Spleen (tissue), 11 donors: ENCODE results near the gene C2orf15. TPM values are rescaled to one million over a fixed set of nuclear protein-coding genes. Genes with fewer than 3 reads are reported as not detected.

ENCODE experiments used
- DNase-seq: peaks from one replicate; pipeline ENCODE4 v3.0.0-alpha.2; 2020
- H3K27ac ChIP-seq, 8 donors: fragments of 200-600 bp; sonication (generic) in 7 of 8; 1 replicate in 4 of 8; 2 replicates in 4 of 8; pipeline versions ENCODE4 v1.5.0 to v1.8.0; 2016 to 2021; ENCODE audit warnings: inconsistent platforms in 4 of 8, mild to moderate bottlenecking in 4 of 8, moderate library complexity in 1 of 8
- H3K27me3 ChIP-seq, 7 donors: fragments of 200-600 bp; sonication (generic) in 6 of 7; replicated peaks in 1 of 7; 1 replicate in 4 of 7; 2 replicates in 3 of 7; pipeline versions ENCODE4 v1.5.0 to v1.8.0; 2016 to 2021; ENCODE audit warnings: inconsistent platforms in 3 of 7, mild to moderate bottlenecking in 1 of 7
- H3K36me3 ChIP-seq, 6 donors: fragments of 200-600 bp; sonication (generic) in 5 of 6; 1 replicate in 4 of 6; 2 replicates in 2 of 6; pipeline versions ENCODE4 v1.5.0 to v1.8.0; 2016 to 2021; ENCODE audit warnings: inconsistent platforms in 2 of 6
- H3K4me1 ChIP-seq, 6 donors: fragments of 200-600 bp; sonication (generic) in 5 of 6; 1 replicate in 3 of 6; 2 replicates in 3 of 6; pipeline versions ENCODE4 v1.5.0 to v1.8.0; 2016 to 2021; ENCODE audit warnings: inconsistent platforms in 3 of 6
- H3K4me3 ChIP-seq, 8 donors: fragments of 200-600 bp; sonication (generic) in 7 of 8; 1 replicate in 4 of 8; 2 replicates in 4 of 8; pipeline versions ENCODE4 v1.5.0 to v1.8.0; 2016 to 2021; ENCODE audit warnings: inconsistent platforms in 4 of 8, mild to moderate bottlenecking in 4 of 8, moderate library complexity in 2 of 8
- H3K9me3 ChIP-seq, 8 donors: fragments of 200-600 bp; sonication (generic) in 7 of 8; 1 replicate in 4 of 8; 2 replicates in 4 of 8; pipeline versions ENCODE4 v1.5.0 to v1.8.0; 2016 to 2021; ENCODE audit warnings: inconsistent platforms in 4 of 8
- POLR2A ChIP-seq, 3 donors: fragments of 450-650 bp; IDR thresholded peaks; one replicate each; pipeline ENCODE4 v1.5.1; 2017; ENCODE audit warnings: antibody characterized with exemption in 3 of 3, mild to moderate bottlenecking in 1 of 3
- POLR2AphosphoS5 ChIP-seq, 3 donors: sonication (generic); formaldehyde crosslinking; IDR thresholded peaks; one replicate each; pipeline ENCODE4 v1.5.1; 2017; ENCODE audit warnings: antibody characterized with exemption in 3 of 3
- WGBS, 5 donors: extraction: QIAGEN DNeasy Blood & Tissue Kit in 3 of 5; methylation state at CpG; one replicate each; pipeline versions ENCODE4 v1.1.5 to v1.1.7; 2013 to 2018; 5-methylcytosine and 5-hydroxymethylcytosine counted together
- intact Hi-C: fragments of 100-400 bp; cut with DNase I; formaldehyde crosslinking; loops from one replicate; pipeline ENCODE4 v1.15.0; 2023; ENCODE audit warnings: low total_unique reads
- polyA plus RNA-seq, 3 donors: library from polyadenylated mRNA; stranded (reverse); fragments of 200-250 nt; gene quantifications; one replicate each; pipeline ENCODE4 v1.2.1, GENCODE V29; 2013
- small RNA-seq, 4 donors: library from RNA; depleted of rRNA; stranded (forward); fragments of <200 nt; gene quantifications; one replicate each; pipeline ENCODE3, GENCODE V24; 2016
- total RNA-seq, 7 donors: library from RNA; depleted of rRNA in 3 of 7; stranded (reverse); fragments of >200 nt in 3 of 7; fragmentation: NEBNext Ultra II Directional in 4 of 7; extraction: Animal tissue kit (Norgen Biotek cat#: 25700) in 4 of 7; gene quantifications; one replicate each; pipeline versions ENCODE4 v1.1.0 to v1.2.1, GENCODE V29; 2016 to 2021
- TF ChIP-seq, protein P1 (sequence below), 11 experiments: fragments of 200-600 bp in 7 of 11; fragments of 450-650 bp in 4 of 11; sonication (generic) in 4 of 11; IDR thresholded peaks in 8 of 11; conservative IDR thresholded peaks in 3 of 11; 1 replicate in 7 of 11; 2 replicates in 4 of 11; pipeline versions ENCODE4 v1.4.0 to v1.8.0; 2016 to 2021; ENCODE audit warnings: antibody characterized with exemption in 11 of 11, inconsistent platforms in 4 of 11, mild to moderate bottlenecking in 1 of 11
- donor health status: healthy with polysubstance abuse.
- donor health status: DM: no; HTN: no; CAD: no; lungs with moderate emphysema.
- donor health status: DM: no; HTN: no; CAD: no.
- donor health status: Bipolar disorder and iron deficiency.
- donor health status: healthy.
- donor health status: DM: no; HTN: no; CAD: no.
- donor health status: DM: yes; HTN: yes; CAD: no.

The C2orf15 gene
- total and polyA plus RNA-seq, 10 donors = 0.52 to 2.4 (median 1.4) TPM

DNA sequence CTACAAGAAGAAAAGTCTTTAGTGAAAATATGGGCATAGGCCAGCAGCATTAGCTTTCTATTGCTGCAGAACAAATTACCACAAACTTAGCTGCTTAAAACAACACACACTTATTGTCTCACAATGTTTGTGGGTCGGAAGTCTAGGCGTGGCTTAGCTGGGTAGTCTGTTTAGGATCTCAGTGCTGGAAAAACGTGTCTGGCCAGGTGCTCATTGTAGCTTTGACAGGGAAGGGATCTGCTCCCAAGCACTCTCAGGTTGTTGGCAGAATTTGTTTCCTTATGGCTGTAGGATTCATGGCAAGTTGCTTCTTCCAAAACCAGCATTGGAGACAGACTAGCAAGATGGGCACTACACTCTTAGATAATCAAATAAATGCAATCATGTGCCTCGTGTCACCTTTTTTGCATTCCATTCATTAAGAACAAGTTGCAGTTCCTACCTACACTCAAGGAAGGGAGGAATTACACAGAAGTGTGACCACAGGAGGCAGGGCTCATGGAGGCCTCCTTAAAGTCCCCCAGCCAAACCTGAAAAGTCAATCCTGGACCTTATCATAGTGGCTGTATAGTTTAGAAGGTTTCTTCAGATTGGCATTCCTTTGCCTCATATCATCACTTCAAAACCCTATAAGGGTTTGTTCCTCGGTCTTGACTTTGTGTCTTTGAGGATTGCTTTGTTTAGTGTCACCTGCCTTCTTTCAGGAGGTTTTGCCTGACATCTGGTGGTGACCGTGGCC, 56.8 kb downstream of the C2orf15 start:
- peaks cover 0 to 68% (median 34%) of the 10 kb centered on the region in 6 donors for H3K36me3 ChIP-seq
- TF ChIP-seq POLR2A (IDR thresholded peaks at IDR 0.05) = no peak
- TF ChIP-seq, protein P1, sequence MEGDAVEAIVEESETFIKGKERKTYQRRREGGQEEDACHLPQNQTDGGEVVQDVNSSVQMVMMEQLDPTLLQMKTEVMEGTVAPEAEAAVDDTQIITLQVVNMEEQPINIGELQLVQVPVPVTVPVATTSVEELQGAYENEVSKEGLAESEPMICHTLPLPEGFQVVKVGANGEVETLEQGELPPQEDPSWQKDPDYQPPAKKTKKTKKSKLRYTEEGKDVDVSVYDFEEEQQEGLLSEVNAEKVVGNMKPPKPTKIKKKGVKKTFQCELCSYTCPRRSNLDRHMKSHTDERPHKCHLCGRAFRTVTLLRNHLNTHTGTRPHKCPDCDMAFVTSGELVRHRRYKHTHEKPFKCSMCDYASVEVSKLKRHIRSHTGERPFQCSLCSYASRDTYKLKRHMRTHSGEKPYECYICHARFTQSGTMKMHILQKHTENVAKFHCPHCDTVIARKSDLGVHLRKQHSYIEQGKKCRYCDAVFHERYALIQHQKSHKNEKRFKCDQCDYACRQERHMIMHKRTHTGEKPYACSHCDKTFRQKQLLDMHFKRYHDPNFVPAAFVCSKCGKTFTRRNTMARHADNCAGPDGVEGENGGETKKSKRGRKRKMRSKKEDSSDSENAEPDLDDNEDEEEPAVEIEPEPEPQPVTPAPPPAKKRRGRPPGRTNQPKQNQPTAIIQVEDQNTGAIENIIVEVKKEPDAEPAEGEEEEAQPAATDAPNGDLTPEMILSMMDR (IDR thresholded peaks at IDR 0.05 in 8 of 11, conservative IDR thresholded peaks at IDR 0.05 in 3 of 11) = no peak
- TF ChIP-seq POLR2AphosphoS5 (IDR thresholded peaks at IDR 0.05) = no peak
- no peak for DNase-seq
- H3K4me3 ChIP-seq = no peak overlapping the region
- H3K27ac ChIP-seq = no peak overlapping the region
- 91 to 94% (median 92%) methylated on average over 6 of the region's 6 CpGs for WGBS, 5 donors
- H3K4me1 ChIP-seq = no peaks in the 10 kb centered on the region
- no peaks in the 10 kb centered on the region for H3K27me3 ChIP-seq
- H3K9me3 ChIP-seq = no peaks in the 10 kb centered on the region
- intact Hi-C loops = no loop called here

GRCh38 chr2:99200076-99200800, 58.7 kb downstream of the C2orf15 start:
- Histone ChIP-seq H3K27ac (no peak overlapping the region), H3K9me3 (peaks cover 0 to 2% (median under 1%) of the 10 kb centered on the region in 8 donors), H3K36me3 (peaks cover 0 to 49% (median 24%) of the 10 kb centered on the region in 6 donors), H3K4me1 (no peaks in the 10 kb centered on the region), H3K27me3 (no peaks in the 10 kb centered on the region), H3K4me3 (no peak overlapping the region)
- intact Hi-C loops = no loop called here
- TF ChIP-seq POLR2AphosphoS5 (IDR thresholded peaks at IDR 0.05) (no peak), POLR2A (IDR thresholded peaks at IDR 0.05) (no peak)
- TF ChIP-seq, protein P1 (IDR thresholded peaks at IDR 0.05 in 8 of 11, conservative IDR thresholded peaks at IDR 0.05 in 3 of 11) = no peak
- 79 to 92% (median 91%) methylated on average over 7 of the region's 7 CpGs for WGBS, 5 donors
- DNase-seq = no peak

Small RNA genes within 50 kb of the gene (small RNA-seq; reads per million reads assigned to genes)
- gene AC092587.1 = 0 reads per million in 4 donors

Other genes with a start within 250 kb of the C2orf15 start
- gene CRACDL, start 205.5 kb upstream of the C2orf15 start, total RNA-seq = 1 to 10 TPM; 1.0 to 5.1 (median 2.1) TPM
- under 1 TPM; 0.52 to 0.77 (median 0.76) TPM for gene CRACDL, start 205.5 kb upstream of the C2orf15 start, polyA plus RNA-seq
- gene TSGA10, start 13.2 kb downstream of the C2orf15 start, total RNA-seq = 10 to 100 TPM in 3 of 7 donors, 1 to 10 TPM in 4; 6.8 to 14.0 (median 8.1) TPM
- 1 to 10 TPM; 2.5 to 4.6 (median 2.7) TPM for gene TSGA10, start 13.2 kb downstream of the C2orf15 start, polyA plus RNA-seq
- 10 to 100 TPM; 10.4 to 20.8 (median 15.6) TPM for gene LIPT1, start 13.3 kb downstream of the C2orf15 start, total RNA-seq
- gene LIPT1, start 13.3 kb downstream of the C2orf15 start, polyA plus RNA-seq = 10 to 100 TPM; 12.0 to 20.3 (median 17.6) TPM
- gene MITD1, start 39.4 kb downstream of the C2orf15 start, total RNA-seq = 10 to 100 TPM; 30.4 to 66.4 (median 37.1) TPM
- gene MITD1, start 39.4 kb downstream of the C2orf15 start, polyA plus RNA-seq = 10 to 100 TPM; 57.1 to 72.4 (median 63.9) TPM
- 10 to 100 TPM; 17.1 to 26.0 (median 22.4) TPM for gene MRPL30, start 39.5 kb downstream of the C2orf15 start, total RNA-seq
- gene MRPL30, start 39.5 kb downstream of the C2orf15 start, polyA plus RNA-seq = 10 to 100 TPM; 12.8 to 19.1 (median 18.3) TPM
- gene LYG2, start 114.0 kb downstream of the C2orf15 start, total RNA-seq = not detected
- gene LYG2, start 114.0 kb downstream of the C2orf15 start, polyA plus RNA-seq = not detected
- gene LYG1, start 159.5 kb downstream of the C2orf15 start, total RNA-seq = 1 to 10 TPM in 5 of 7 donors, under 1 TPM in 1, not detected in 1; 0.47 to 2.8 (median 1.5) TPM
- 1 to 10 TPM; 4.3 to 5.3 (median 4.4) TPM for gene LYG1, start 159.5 kb downstream of the C2orf15 start, polyA plus RNA-seq
- gene TXNDC9, start 194.6 kb downstream of the C2orf15 start, total RNA-seq = 10 to 100 TPM; 19.7 to 49.7 (median 30.8) TPM
- 10 to 100 TPM; 18.3 to 26.6 (median 22.0) TPM for gene TXNDC9, start 194.6 kb downstream of the C2orf15 start, polyA plus RNA-seq
- gene EIF5B, start 195.7 kb downstream of the C2orf15 start, total RNA-seq = 10 to 100 TPM; 23.8 to 49.5 (median 32.3) TPM
- gene EIF5B, start 195.7 kb downstream of the C2orf15 start, polyA plus RNA-seq = 10 to 100 TPM; 14.6 to 25.4 (median 22.3) TPM